ENCODE results near the gene CAMSAP1. TPM values are rescaled to one million over a fixed set of nuclear protein-coding genes. Genes with fewer than 3 reads are reported as not detected.
A peak's percentile ranks its signal among the peaks of the same experiment; 100 is the strongest.

CAMSAP1 gene
- total RNA-seq, 1 experiment from 2014 or later = 52.7 TPM

GRCh38 chr9:135821733-135822373 is 85.5 kb downstream of the CAMSAP1 start:
- Mint-ChIP-seq H3K4me1 (no peaks in the 10 kb centered on the region), H3K27me3 (ENCODE audit: low read depth) (no peaks in the 10 kb centered on the region), H3K27ac (0 out of 7 replicates have a peak overlapping the region, but pooled peaks of 1 of the 3 experiments have one; percentile 40), H3K9me3 (no peaks in the 10 kb centered on the region), H3K36me3 (ENCODE audit: insufficient read depth in 1 of 3, low read depth in 3 of 3) (peaks cover 43 to 90% (median 75%) of the 10 kb centered on the region in 3 experiments), H3K4me3 (no peak overlapping the region)
- no peak overlapping the region for H3K14ac ChIP-seq (ENCODE audit: insufficient read depth, low read length)
- no peaks in the 10 kb centered on the region for H3K79me1 ChIP-seq (ENCODE audit: insufficient read depth, low read depth, low read length, poor library complexity, severe bottlenecking)
- no peak overlapping the region for H2BK5ac ChIP-seq (ENCODE audit: insufficient read length, low read length)
- H3K79me2 ChIP-seq (ENCODE audit: insufficient read depth, low read length) = 0 out of 2 replicates have a peak, but pooled peaks cover 1% of the 10 kb centered on the region
- DNase-seq = no peak
- H3K27me3 ChIP-seq (ENCODE audit: insufficient read depth, low read length) = no peaks in the 10 kb centered on the region
- no peaks in the 10 kb centered on the region for H3K9me3 ChIP-seq (ENCODE audit: control insufficient read depth, low read depth, low read length)
- no peak overlapping the region for H2BK12ac ChIP-seq (ENCODE audit: insufficient read length, low read depth, low read length)
- H3K56ac ChIP-seq (ENCODE audit: insufficient read length, low read depth, low read length) = no peak overlapping the region
- no peak overlapping the region for H3K4me2 ChIP-seq (ENCODE audit: insufficient read depth, insufficient read length, low read length)
- H3K18ac ChIP-seq (ENCODE audit: insufficient read length, low read depth, low read length) = no peak overlapping the region
- H3K23me2 ChIP-seq (ENCODE audit: insufficient read length, low read depth, low read length, poor library complexity, severe bottlenecking) = no peaks in the 10 kb centered on the region
- H3K27ac ChIP-seq (ENCODE audit: insufficient read length, low read depth, low read length) = no peak overlapping the region
- H4K5ac ChIP-seq (ENCODE audit: insufficient read length, low read depth, low read length) = no peak overlapping the region
- WGBS (ENCODE audit: extremely low coverage, insufficient read length, low lambda C conversion rate) = no CpG with 5 or more reads among the region's 27 CpGs
- no peak overlapping the region for H2BK15ac ChIP-seq (ENCODE audit: low read depth, low read length)
- no peak overlapping the region for H3K9ac ChIP-seq (ENCODE audit: extremely low read depth, insufficient read length, low read length)
- no peak overlapping the region for H4K91ac ChIP-seq (ENCODE audit: insufficient read length, low read depth, low read length)
- no peak overlapping the region for H3K4ac ChIP-seq (ENCODE audit: low read depth, low read length)
- H2AFZ ChIP-seq (ENCODE audit: low read length) = no peak overlapping the region
- no peak overlapping the region for H4K8ac ChIP-seq (replicated peaks; ENCODE audit: insufficient read length, low read depth, low read length)
- H2AK5ac ChIP-seq (ENCODE audit: insufficient read length, low read length) = no peak overlapping the region
- no peak overlapping the region for H3K23ac ChIP-seq (ENCODE audit: insufficient read length, low read depth, low read length)
- H4K20me1 ChIP-seq (ENCODE audit: control insufficient read depth, insufficient read depth, insufficient read length) = peaks cover 2% of the 10 kb centered on the region
- H3K4me1 ChIP-seq (ENCODE audit: insufficient read depth, low read length) = no peaks in the 10 kb centered on the region
- H3T11ph ChIP-seq (ENCODE audit: low read length) = no peak overlapping the region
- no peak overlapping the region for H2BK120ac ChIP-seq (ENCODE audit: low read depth, low read length, poor library complexity, severe bottlenecking)
- H2BK20ac ChIP-seq (ENCODE audit: low read depth, low read length, poor library complexity, severe bottlenecking) = no peak overlapping the region
- TF ChIP-seq CTCF (conservative IDR thresholded peaks at IDR 0.05) = no peak

All from H9 (cell line).